GM12864 (cell line): ENCODE measurements around the gene LCA5.
"Not testable (repeated sequence)": the region's sequence is repeated elsewhere in the genome, so short reads cannot be mapped to it uniquely, and the experiment has no call there.

Experiments
- DNase-seq: peaks from one replicate; pipeline ENCODE4 v3.0.0-alpha.2; 2011; ENCODE audit warnings: low read depth
- H3K4me3 ChIP-seq: 2 replicates; pipeline ENCODE4 v1.5.1; 2011; ENCODE audit warnings: mild to moderate bottlenecking, low read depth, low read length, control low read depth
- CTCF ChIP-seq: IDR thresholded peaks from 2 replicates; pipeline ENCODE4 v1.5.1; 2011; ENCODE audit warnings: low read depth, mild to moderate bottlenecking, moderate library complexity, low read length, control low read depth, inconsistent platforms; ENCODE audit errors: missing control alignments

LCA5 gene

GRCh38 chr6:79453558-79454042 lies 83.6 kb downstream of the LCA5 start:
- DNase-seq = no peak
- no peak overlapping the region for H3K4me3 ChIP-seq
- no peak for TF ChIP-seq CTCF

- no peak for DNase-seq
- H3K4me3 ChIP-seq = no peak overlapping the region
- no peak for TF ChIP-seq CTCF
Observed at GRCh38 chr6:79450984-79451383, 86.2 kb downstream of the LCA5 start.

GRCh38 chr6:79446006-79446405 lies 91.2 kb downstream of the LCA5 start:
- no peak for DNase-seq
- H3K4me3 ChIP-seq = no peak overlapping the region
- no peak for TF ChIP-seq CTCF

- H3K4me3 ChIP-seq, DNase-seq: not testable (repeated sequence)
Observed at GRCh38 chr6:79443876-79444275, 93.4 kb downstream of the LCA5 start.

- no peak for DNase-seq
- no peak for TF ChIP-seq CTCF
- no peak overlapping the region for H3K4me3 ChIP-seq
Observed at GRCh38 chr6:79441192-79441591, 96.0 kb downstream of the LCA5 start.

- DNase-seq = no peak
- no peak overlapping the region for H3K4me3 ChIP-seq
- no peak for TF ChIP-seq CTCF
Observed at GRCh38 chr6:79440598-79440997, 96.6 kb downstream of the LCA5 start.

GRCh38 chr6:79438030-79438429 lies 99.2 kb downstream of the LCA5 start:
- no peak overlapping the region for H3K4me3 ChIP-seq
- no peak for TF ChIP-seq CTCF
- DNase-seq = no peak

- no peak overlapping the region for H3K4me3 ChIP-seq
- no peak for TF ChIP-seq CTCF
- no peak for DNase-seq
Observed at GRCh38 chr6:79436241-79436640, 101.0 kb downstream of the LCA5 start.
